ENCODE results near the gene PIH1D2.

DNA sequence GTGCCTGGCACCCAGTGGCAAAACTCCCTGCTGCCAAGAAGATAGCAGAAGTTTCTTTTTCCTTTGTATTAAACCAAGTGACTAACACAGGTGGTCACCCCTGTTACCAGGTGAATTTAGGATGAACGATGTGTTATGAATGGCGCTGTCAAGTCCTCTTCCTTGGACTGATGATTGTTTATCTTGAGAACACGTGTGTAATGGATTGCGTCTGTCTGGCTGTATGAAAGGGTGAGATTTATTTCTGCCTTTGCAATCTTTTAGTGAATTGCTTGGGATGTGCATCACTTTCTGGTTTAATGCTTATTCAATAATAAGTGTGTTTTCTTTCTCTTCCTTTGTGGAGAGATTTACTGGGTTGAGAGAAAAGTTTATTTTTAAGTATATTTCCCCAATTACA lies 49.3 kb upstream of the PIH1D2 start:
- no peak for TF ChIP-seq POLR2A (IDR thresholded peaks at IDR 0.05)
- TF ChIP-seq, protein P1, sequence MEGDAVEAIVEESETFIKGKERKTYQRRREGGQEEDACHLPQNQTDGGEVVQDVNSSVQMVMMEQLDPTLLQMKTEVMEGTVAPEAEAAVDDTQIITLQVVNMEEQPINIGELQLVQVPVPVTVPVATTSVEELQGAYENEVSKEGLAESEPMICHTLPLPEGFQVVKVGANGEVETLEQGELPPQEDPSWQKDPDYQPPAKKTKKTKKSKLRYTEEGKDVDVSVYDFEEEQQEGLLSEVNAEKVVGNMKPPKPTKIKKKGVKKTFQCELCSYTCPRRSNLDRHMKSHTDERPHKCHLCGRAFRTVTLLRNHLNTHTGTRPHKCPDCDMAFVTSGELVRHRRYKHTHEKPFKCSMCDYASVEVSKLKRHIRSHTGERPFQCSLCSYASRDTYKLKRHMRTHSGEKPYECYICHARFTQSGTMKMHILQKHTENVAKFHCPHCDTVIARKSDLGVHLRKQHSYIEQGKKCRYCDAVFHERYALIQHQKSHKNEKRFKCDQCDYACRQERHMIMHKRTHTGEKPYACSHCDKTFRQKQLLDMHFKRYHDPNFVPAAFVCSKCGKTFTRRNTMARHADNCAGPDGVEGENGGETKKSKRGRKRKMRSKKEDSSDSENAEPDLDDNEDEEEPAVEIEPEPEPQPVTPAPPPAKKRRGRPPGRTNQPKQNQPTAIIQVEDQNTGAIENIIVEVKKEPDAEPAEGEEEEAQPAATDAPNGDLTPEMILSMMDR (IDR thresholded peaks at IDR 0.05) = no peak
